IPS-NIHi7 (cell line): ENCODE results near the gene MEIS2.

Source experiments
- DNase-seq: peaks from one replicate; pipeline ENCODE4 v3.0.0; 2012; ENCODE audit warnings: mixed read lengths; ENCODE audit errors: extremely low spot score

The MEIS2 gene

DNA sequence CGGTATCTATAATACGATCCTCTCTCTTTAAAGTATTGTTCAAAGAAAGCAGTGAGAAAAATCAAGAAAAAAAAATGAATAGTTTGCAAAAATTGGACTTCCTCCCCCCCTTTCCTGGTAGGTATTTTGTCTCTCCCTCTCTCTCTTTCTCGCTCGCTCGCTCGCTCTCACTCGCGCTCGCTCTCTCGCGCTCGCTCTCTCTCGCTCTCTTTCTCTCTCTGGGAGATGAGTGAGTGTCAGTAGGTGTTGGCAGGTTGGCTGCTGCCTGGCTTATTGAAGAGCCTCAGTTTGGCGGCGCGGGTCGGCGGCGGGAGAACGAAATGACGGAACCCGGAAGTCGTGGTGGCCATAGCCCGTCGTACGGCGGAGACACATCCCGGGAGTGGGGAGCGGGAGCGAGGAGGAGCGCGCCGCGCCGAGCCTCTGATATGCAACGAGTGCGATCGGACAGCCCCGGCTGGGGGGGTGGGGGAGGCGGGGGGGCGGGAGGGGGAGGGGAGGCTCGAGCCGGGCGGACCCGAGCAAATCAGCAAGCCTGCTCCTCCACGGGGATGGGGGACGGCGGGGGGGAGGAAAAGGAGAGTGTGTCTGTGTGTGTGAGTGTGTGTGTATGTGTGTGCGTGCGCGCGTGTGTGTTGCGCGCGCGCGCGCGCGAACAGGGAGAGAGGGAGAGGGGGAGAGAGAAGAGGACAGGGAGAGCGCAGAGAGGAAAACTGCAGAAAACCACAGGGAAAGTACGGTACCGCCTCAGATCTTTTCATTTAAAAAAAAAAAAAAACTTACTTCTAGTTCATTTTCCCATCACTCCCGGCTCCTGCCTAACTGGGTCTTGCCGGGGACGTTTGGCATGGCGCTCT, at the start of gene MEIS2:
TSS of gene MEIS2 (minus strand) at position 441 of the 857 bp plus-strand sequence. CDS start 1,083 bp downstream, outside the sequence.
- DNase-seq, result peak; percentile 82

DNA sequence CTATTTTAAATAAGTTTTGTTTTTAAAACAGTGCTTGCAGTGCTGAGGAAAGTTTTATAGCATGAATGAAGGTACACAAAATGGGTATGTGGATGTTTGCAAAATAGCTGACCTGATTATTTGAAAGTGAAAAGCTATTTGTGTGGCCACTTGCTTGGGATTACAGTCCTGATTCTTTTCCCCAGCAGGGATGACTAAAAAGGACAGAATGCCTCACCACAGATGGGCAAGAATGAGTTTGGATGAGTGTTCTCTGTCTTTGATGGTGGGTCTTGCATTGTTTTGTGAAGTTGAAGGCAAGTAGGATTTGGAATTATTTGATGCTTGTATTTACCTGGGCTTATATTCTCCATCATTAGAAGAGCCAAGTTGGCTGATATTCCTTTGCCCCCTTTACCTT, 48.8 kb upstream of the MEIS2 start:
- DNase-seq, result no peak

DNA sequence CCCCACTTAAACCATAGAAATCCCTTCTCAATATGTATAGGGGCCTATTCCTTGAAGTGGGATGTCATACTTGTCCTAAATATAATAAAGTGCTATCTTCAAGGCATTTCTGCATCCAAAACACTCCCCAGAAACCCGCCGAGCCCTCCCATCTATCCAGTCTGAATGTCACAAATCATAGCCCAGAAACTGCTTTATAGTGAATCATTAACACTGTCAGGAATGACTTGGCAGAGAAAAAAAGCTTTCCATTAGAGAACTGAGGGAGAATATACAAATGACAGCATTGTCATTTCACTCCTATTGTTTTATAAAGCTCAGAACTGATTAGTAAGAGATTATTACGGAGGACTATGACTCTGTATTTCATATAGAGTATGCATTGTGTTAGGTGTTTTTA, 48.4 kb upstream of the MEIS2 start:
- DNase-seq, result no peak

DNA sequence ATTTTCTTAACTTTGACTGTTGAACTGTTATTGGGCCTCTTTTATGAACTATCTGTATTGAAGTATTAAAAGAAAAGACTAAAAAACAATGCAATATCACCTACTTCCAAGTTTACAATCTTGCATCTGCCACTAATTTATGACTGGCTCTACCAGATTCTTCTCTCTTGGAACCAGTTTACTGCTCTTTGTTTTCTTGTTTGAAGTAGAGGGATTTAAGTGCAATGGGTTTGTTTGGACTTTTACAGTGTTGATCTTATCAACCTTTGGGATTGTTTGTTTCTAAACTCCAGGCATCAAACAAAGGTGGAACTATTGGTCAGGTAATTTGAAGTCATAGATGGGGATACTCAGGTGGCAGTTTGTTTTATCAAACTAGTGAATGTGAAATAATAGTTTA, 43.0 kb upstream of the MEIS2 start:
- DNase-seq, result no peak

DNA sequence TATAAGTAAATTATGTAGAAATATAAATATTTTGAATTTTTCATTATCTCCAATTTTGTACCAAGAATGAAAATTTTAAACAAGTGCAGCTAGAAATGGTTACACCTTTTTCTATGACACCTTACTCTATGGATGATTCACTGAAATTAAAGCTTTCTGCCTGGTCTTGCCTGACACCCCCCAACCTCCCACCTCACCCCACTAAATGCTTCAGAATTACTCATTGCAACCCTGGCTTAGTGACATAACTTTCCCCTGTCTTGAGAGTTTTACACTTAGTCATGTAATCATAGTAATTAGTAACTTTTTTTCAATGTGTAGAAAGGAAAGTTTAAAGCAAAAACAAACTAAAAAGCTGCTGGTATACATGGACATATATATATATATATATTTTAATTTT, 42.0 kb upstream of the MEIS2 start:
- DNase-seq, result no peak

DNA sequence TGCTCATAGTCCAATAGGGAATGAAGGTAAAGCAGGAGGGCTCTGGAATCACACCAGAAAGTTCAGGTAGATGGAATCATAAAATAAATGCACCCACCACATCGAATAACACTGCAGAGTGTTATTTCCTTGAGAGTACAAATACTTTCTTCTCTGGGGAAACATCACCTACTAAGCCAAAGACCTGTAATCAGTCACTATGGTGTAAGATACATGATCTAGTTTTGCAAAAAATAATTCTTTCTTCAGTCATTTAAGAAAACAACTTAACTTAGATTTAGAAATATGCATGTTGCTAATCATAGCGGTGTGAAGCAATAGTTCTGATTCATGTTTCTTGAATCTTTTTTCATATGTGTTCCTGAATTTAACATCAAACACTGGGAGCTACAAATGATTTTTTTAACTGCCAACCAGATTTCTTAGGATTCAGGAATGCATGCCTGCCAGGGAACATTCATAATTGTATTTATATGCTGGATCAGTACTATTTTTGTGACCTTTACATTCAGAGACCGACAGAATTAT, 40.2 kb upstream of the MEIS2 start:
- DNase-seq, result no peak

DNA sequence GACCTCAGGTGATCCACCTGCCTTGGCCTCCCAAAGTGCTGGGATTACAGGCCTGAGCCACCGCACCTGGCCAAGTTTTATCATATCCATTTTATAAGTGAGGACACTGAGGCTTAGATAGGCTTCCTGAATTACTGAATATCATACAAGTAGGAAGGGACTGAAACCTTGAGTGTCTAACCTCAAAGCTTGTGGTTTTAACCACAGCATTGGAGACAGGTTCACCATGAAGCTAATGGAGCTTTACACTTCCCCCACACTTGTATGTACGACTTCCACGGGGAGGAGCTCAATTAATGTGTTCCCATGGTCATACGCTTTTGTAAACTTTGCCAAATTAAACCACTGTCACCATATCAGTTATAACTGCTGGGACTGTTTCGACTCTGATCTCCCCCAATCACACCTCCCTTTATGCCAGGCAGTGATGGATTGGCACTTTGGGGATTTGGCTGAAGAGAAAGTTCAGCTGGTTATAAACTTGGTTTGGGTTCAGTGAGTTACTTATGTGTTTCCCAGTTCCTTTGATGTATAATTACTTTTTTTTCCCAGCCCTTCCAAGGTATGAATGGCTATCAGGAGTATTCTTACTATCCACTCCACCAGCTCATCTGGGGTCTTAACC, 38.4 kb upstream of the MEIS2 start:
- DNase-seq, result no peak

DNA sequence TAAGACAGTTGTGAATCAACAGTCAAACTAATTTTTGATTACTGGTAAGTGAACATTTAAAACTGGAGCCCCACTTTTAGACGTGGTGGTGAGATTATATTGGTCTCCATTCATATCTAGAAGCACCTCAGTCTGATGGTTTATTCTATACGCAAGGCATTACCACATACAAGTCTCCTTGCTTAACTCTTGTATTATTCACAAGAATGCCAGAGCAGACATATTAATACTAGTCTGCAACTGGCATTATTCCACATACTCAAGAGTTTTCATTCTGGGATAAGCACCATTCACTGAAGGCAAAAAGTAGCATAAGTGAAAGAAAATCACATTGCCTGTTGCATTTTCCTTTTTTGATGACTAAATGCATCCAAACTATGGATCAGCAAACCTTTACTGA, 36.9 kb upstream of the MEIS2 start:
- DNase-seq, result no peak

DNA sequence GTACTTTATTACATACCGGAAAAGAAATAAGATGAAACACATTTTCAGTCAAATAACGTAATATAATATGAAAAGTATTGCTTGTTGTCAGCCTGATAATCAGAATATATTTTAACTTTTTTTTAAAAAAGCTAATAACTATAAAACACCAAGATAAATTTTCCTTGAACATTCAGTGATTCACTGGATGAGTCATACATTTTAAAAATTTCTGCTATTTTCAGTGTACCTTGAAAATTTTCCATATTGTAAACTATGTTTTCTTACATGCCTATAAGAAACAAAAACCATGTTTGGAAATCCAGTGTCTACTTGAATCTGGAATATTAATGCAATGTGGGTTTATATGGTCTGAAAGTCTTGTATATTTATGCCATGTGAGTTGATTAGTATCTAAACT, 36.3 kb upstream of the MEIS2 start:
- no peak for DNase-seq

DNA sequence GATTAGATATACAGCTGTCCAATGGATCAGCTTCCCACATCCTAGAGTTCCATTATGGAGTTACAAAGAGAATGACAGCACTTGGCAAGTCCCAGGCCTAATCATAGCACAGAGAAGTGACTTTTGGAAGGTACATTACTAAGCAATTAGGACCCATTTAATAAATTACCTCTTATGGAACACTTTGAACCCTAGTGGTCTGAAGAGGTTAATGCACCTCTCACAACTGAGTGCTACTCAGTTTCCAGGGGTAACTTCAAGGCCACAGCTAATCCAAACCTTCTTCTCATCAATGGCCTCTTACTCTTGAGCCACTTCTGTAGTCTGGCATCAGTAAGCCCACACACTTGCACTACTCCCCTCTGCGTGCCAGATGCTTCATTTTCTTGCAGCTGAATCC, 34.9 kb upstream of the MEIS2 start:
- peak; percentile 54 for DNase-seq

DNA sequence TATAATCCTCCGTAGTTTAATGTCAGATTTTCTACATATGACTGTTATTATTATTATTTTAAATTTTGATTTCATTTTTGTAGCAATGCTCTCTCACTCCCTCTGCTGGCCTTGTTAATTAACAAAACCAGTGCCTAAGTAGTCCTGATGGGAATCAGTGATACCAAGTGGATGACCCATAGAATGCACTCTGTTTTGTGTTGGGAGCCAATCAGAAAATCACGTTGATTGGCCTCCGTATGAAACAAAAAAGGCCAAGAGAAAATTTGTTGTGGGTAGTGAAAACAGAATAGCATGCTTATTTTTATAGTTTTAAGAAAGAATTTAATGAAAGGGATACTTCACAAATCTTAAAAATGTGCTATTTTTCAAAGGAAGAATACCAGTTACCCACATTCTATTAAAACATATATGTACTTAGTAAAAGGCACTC, 34.4 kb upstream of the MEIS2 start:
- DNase-seq, result peak; percentile 48

DNA sequence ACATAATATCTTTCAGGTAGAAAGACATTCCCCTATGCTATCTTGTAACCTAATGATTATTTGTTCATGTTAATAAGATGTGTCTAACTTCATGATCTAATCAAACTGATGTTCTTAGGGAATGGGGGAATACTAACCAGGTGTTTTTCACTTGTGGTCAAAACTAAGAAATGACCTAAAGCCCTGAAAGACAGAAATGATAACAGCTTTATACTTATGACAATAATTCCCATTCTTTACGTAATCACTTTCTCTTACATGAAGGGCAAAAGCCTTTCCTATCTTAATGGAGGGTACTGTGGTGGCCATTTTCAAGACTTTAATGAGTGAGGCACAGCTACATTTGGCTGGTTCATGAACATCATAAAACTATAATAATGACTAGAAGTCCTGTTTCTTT, 33.9 kb upstream of the MEIS2 start:
- no peak for DNase-seq

DNA sequence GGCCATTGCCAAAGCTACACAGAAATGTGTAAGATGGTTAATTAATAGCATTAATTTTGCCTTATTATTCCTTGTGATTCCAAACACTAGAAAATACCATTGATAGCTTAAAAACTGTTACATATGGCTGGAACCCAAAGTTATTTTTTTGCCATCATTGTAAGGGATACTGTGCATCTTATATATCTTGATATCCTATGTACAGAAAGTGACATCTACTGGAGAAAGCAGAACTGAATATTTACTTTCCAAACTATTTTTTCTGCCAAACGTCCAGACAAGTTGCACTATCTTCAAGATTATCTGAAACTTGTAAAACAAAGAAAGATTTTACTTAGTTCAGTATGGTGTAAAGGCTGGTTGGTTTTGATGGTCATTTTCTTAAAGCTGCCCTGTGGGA, 33.3 kb upstream of the MEIS2 start:
- DNase-seq, result no peak

DNA sequence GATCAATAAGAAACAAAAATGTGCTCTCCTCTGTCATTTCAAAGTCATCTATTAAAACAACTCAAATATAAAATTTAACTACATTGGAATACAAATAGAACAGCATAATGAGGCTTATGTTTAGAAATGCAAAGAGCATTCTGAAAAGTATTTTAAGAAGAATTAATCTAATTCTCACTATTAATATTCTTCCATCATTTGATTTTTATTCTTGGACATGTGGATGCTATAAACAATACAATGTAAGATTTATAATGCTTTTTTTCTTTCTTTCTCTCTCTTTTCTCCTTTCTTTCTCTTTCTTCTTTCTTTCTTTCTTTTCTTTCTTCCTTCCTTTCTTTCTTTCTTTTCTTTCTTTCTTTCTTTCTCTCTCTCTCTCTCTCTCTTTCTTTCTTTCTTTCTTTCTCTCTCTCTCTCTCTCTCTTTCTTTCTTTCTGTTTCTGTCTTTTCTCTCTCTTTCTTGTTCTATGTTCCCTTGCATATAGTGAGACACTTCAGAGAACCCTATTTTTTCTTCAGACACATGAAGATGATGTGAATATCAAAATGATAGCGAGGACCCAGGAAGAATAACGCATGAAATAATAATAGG, 32.6 kb upstream of the MEIS2 start:
- DNase-seq, result no peak

DNA sequence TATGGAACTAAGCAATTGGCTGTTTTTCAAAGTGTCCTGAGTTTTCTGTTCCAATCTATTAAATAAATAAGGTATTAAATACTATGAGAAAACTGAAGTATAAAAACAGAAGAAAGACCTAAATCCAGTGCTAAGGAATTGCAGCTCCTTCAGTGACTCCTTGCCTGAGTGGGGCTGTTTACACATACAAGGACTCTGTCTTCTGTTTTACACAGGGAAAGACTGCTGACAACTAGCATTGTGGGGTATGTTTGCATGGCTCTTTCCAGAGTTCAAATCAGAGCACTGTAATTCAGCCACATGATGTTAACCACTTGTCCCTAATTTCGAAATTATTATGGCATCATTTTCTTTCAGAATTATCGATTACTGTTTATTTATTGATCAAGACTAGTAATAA, 31.3 kb upstream of the MEIS2 start:
- no peak for DNase-seq

DNA sequence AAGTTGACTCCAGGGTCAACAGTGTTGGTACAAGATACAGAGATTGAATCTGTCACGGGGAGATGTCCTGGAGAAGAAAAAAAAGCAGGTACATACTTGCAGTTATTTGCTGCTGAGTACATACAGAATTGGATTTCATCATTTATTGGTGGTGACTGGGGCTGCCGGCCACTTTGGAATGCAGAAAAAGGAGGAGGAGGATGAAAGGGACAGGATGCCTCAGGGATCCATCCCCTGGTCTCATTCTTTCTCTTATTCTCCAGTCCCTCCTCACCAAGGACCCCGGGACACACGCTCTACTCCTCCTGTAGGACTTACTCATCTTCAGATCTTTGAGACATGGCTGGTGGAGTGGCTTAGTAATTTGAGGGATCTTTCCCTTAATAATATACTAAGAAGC, 30.0 kb upstream of the MEIS2 start:
- no peak for DNase-seq

DNA sequence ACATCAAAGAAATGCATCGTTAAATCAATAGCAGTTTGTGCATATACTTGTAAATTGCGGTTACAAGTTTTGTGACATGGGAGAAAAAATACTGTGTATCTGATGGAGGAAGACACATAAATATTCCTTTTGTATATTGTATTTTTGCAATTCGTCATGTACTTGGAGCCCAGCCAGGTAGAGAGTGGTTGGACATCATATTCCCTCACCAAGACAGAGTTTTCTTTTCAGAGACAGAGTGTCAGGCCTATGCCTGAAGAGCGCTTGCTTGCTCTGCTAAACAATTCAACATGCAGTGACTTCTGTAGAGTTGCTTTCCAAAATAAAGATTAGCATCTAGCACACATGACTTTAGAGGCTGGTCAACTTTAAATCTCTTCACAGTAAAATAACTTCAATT, 24.8 kb upstream of the MEIS2 start:
- no peak for DNase-seq

DNA sequence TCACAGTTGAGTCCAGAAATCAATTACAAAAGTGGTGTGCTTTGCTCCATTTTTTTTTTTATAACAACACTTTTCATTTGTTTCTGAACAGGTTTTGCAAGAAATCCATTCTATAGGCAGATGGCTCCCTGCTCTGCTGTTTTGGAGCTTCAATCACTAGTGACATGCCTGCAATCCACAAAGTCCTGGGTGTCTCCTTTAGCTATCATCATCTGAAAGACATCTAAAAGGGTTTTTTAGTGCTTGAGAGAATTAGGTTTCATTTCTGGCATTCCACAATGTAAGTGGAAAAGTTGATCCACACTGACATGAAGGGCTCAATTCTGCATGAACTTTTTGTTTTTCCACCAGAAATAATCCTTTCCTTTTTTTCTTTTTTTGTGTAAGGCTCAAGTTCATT, 24.0 kb upstream of the MEIS2 start:
- no peak for DNase-seq

DNA sequence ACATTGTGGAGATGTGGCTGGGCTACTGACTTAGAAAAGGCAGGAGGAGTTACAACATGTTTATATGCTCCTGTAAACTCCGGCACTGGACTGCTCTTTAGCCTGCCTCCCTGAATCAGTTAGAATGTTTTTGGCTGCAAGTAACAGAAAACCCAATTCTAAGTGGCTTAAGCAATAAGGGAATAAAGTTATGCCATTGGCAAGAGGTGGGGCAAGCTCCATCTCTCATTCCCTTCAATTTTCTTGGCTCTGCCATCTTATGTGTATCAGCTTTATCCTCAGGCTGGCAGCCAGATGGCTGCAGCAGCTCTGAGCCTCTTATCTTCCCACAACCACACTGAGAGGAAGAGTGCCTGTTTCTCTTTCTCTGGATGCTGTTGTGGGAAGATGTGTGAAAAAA, 22.4 kb upstream of the MEIS2 start:
- no peak for DNase-seq

DNA sequence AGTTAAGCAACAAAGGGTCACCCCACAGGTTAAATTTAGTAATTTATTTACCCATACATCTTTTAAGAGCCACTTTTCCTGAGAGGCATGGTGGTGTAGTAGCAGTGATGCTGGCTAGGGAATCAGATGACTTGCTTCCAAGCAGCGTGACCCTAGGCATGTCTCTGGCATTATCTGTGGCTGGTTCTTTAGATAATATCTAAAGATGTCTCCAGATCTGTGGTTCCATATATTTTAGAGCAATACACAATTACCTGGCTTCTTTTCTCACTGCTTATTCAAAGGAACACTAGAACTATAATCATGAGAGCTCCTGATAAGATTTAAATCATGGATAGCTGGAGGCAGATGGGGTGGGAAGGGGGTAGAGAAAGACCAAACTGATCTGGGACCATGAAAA, 21.1 kb upstream of the MEIS2 start:
- no peak for DNase-seq

DNA sequence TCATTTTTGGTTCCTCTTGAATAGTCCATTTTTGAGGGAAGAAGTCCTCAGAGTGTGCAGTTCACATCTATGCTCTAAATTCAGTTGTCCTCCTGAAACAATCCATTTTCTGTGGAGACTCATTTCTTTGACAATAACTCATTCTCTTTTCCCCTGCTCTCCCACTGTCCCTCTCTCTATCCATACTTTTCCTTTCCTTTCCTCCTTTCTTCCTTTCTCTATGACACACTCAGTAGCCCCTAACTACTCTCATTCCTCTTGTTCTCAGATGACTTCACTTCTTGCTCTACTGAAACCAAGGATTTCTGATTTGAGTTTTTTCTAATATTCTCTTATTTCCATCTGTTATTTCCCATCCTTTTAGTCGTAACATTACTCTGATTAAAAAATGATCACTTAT, 16.7 kb upstream of the MEIS2 start:
- DNase-seq, result no peak

DNA sequence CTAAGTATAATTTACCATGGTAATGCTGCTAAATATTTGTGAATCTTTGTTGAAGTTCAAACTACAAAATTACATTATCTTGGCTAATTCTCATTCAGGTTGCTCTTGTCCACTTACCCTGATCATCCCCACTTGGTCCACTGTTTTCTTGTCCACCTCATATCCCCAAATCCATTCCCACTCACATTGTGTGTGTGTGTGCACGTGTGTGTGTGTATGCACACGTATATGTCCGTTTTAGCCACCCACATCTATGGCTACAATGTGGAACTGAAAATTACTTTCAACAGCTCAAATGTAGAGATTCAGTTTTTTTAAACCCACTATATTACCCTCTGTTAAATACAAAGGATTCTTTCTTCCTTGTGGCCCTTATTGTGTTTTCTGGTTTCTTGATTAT, 15.2 kb upstream of the MEIS2 start:
- no peak for DNase-seq
